Skeletal muscle cell (primary cell): ENCODE data around the gene INF2.

Experiments used
- DNase-seq: peaks from one replicate; pipeline ENCODE4 v3.0.0-alpha.2; 2010; ENCODE audit warnings: low read depth
- H3K4me3 ChIP-seq: 2 replicates; pipeline ENCODE4 v1.5.1; 2011; ENCODE audit warnings: low read depth, mild to moderate bottlenecking, control low read depth, low read length, moderate library complexity

INF2 gene

DNA sequence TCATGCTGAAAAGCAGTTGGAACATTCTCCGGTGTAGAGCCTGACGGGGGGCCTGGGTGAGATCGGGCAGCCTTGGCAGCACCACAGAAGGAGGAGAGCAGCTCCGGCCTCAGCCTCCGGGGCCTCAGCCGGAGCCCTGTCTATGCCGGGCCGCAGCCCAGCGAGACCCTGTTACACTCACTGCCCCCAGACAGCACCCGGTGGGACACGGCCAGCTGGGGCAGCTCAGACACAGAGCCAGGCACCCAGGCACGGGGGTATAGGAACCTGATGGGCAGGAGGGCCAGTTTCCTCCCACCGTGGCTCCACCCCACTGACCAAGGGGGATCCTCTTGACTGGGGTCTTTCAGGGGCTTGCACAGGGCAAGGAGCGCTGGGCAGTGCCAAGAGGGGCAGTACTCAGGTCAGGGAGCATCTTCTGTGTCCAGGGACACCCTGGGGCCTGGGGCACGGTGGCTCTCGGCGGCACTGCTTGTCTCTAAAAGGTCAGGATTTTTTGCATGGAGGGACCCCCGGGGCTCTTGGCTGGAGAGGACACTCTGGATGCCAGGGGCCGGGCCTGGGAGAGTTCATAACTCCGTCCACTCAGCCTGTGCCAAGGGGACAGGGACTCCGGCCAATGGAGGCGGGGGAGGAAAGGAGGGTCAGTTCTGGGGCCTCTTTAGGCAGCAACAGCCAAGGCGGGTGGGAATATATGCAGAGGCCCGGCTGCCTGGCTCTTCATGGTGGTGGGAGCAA is 9.4 kb downstream of the INF2 start:
- no peak overlapping the region for H3K4me3 ChIP-seq
- no peak for DNase-seq

DNA sequence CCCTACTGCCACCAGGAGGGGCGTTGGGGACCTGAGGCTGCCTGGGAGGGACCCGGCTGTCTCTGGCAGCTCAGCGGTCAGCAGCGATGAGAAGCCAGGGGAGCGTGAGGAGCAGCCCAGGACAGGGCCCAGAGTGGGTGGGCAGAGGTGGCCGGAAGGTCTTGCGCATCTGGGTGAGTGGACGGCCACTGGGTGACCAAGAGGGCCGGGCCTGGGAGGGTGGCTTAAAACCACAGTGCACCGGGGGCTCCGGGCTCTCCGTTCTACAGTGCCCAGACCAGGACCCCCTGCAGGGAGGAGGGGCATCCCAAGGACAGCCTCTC is 10.0 kb downstream of the INF2 start:
- no peak for DNase-seq
- no peak overlapping the region for H3K4me3 ChIP-seq

DNA sequence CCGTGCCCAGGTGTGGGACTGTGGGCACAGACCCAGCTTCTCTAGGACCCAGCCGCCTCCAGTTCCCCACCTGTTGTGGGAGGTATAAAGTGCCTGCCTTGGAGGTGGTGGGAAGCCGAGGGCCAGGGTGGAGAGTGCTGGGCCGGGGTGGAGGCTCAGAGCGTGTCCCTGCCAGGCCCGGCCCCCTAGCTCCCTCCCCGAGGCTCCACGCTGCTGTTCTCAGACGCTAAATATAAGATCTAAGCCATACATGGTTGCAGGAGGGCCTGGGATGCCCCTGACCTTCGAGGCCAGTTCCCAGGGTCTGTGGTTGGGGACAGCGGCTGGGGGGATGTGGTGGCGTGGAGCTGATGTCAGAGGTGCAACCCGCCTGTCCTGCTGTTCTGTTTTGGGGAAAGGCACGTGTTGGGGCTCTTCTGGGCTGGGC is 10.8 kb downstream of the INF2 start:
- DNase-seq, result no peak
- H3K4me3 ChIP-seq, result no peak overlapping the region

DNA sequence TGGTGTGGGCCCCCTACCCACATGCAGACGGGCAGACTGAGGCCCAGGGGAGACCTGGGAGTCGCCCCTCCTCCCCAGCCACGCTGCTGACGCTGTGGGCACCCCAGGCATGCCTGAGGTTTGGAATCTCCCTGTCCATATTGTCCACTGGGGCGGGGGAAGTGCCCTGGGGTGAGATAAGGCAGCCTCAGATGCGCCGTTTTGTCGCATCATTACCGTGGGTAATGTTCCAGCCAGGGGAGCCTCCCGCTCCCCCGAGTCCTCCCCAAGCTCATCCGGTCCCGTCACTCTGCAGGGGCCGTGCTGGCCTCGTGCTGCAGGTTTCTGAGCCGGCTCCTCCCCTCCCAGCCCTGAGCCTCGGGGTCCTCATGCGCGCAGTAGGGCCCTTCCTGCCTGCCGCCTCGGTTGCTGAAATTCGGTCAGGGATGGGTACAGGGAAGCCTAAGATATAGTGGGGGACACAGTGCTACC is 11.4 kb downstream of the INF2 start:
- DNase-seq, result no peak

DNA sequence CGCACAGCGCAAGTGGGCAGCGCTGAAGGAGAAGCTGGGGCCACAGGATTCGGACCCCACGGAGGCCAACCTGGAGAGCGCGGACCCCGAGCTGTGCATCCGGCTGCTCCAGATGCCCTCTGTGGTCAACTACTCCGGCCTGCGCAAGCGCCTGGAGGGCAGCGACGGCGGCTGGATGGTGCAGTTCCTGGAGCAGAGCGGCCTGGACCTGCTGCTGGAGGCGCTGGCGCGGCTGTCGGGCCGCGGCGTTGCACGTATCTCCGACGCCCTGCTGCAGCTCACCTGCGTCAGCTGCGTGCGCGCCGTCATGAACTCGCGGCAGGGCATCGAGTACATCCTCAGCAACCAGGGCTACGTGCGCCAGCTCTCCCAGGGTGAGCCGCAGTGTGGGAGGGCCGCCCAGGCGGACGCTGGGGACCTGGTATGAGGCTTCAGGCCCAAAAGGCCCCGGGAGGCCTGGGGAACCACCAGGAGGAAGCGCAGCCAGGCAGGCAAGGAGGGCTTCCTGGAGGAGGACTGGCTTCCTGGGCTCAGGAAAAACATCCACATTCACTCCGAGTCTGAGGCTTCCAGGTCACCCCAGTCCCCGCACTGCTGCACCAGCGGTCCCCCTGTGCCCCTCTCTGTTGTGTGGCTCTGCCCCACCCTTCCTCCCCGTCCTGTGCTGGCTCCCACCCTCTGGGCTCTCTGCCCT is 12.1 kb downstream of the INF2 start:
- no peak overlapping the region for H3K4me3 ChIP-seq
- no peak for DNase-seq

More for the DNA sequence above, 11.4 kb downstream of the INF2 start:
- no peak overlapping the region for H3K4me3 ChIP-seq

DNA sequence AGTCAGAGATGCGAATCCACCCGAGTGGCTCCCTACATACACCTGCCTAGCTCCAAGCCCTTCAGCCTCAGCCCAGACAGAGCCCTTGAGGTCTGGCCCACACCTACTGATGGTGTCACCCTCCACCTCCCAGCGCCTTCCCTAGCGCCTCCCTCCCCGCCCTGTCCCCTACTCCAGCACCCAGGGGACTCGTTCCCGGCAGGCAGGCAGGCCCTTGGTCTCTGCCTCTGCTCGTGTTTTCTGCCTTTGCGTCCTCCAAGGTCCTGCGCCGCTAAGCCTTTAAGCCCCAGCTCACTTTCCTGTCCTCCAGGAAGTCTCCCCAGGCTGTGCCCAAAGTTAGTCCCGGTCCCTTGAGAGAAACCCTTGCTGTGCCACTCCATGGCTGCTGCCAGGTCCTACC is 12.7 kb downstream of the INF2 start:
- no peak overlapping the region for H3K4me3 ChIP-seq
- DNase-seq, result no peak

DNA sequence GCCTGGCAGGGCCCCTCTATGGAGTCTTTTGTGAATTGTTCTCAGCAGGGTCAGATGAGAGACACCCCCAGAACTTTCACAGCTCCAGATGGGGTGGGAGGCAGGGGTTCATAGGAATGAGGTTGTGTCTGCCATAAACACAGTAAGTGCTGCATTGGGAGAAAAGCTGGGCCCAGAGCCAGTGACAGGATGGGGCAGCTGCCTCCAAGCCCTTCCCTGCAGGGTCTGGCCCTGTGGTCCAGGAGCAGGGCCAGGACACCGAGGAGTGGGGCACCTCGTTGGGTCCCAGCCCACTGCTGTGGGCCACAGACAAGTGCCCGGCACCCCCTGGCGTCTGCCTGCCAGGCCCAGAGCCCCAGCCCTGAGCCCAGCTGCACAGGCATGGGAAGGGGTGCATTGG is 13.3 kb downstream of the INF2 start:
- no peak overlapping the region for H3K4me3 ChIP-seq
- no peak for DNase-seq

DNA sequence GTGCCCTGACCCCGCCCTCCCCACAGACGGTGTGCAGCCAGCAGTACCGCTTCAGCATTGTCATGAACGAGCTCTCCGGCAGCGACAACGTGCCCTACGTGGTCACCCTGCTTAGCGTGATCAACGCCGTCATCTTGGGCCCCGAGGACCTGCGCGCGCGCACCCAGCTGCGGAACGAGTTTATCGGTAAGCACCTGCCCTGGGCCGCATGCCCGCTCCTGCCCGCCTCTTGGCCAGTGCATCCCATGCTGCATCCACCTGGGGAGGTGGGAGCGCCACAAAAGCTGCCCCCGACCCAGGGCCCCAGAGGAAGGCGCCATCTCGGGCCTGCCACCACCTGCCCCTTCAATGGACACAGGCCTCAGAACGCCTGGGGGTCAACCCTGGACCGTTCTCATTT is 13.9 kb downstream of the INF2 start:
- no peak for DNase-seq
- H3K4me3 ChIP-seq, result no peak overlapping the region

DNA sequence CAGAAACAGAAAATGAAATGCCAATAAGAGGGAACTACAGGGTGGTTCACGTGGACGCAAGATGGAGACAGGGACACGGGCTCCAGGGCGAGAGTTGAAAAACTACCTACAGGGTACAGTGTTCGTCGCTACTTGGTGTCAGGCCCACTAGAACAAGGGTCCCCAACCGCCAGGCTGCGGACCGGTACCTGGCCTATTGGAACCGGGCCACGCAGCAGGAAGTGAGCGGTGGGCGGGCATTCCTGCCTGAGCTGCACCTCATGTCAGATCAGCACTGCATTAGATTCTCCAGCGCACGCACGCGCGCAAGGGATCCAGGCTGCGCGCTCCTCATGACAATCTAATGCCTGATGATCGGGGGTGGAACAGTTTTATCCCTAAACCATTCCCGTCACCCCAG is 14.8 kb downstream of the INF2 start:
- H3K4me3 ChIP-seq, result no peak overlapping the region
- DNase-seq, result no peak

DNA sequence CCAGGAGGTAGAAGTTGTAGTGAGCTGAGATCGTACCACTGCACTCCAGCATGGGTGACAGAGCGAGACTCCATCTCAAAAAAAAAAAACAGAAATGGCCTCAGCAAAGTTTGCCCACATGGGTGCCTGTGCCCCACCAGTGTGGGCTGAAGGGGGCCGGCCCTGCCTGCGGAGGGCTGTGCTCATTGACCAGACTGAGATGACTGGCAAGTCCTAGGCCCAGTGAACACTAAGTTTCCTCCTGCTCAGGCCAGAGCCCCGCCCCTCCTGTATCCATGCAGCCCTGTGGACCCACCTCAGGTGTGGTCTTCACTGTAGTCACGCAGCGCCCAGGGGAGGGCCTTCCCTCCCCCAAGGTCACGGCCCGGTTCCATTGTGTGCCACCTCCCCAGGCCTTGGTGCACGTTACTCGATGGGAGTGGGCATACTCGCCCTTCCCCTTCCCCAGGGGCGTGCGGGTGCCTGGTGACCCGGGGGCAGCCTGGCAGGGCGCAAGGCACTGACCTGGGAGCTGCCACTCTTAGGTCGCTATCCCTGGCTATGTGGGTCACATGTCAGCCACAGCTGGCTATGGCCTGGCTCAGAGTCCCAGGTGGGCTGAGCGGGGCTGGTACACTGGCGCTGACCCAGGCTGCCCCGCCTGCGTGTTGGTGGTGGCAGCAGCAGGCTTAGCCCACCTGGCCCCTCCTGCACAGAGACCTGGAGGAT is 16.1 kb downstream of the INF2 start:
- no peak for DNase-seq
- H3K4me3 ChIP-seq, result no peak overlapping the region

DNA sequence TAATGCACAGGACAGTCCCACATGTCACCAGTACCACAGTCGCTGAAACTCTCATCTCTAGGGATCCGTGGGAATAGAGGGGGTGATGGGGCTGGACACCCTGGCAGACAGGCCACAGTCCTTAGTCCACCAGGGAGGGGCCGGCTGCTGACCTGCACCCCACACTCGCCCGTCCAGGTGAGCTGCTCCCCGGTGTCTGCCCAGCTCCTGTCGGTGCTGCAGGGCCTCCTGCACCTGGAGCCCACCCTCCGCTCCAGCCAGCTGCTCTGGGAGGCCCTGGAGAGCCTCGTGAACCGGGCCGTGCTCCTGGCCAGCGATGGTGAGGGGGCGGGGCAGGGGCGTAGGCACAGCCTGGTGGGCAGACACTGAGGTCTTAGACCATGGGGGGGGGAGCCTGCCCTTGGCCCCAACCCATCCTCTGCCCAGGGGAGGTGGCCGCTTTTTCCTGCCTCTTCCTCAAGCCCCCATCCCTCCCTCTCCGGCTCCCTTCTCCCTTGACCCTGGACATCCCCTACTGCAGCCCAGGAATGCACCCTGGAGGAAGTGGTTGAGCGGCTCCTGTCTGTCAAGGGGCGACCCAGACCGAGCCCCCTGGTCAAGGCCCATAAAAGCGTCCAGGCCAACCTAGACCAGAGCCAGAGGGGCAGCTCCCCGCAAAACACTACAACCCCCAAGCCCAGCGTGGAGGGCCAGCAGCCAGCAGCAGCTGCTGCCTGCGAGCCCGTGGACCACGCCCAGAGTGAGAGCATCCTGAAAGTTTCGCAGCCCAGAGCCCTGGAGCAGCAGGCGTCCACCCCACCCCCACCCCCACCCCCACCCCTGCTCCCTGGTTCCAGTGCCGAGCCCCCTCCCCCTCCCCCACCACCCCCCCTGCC is 17.6 kb downstream of the INF2 start:
- no peak overlapping the region for H3K4me3 ChIP-seq
- DNase-seq, result no peak

DNA sequence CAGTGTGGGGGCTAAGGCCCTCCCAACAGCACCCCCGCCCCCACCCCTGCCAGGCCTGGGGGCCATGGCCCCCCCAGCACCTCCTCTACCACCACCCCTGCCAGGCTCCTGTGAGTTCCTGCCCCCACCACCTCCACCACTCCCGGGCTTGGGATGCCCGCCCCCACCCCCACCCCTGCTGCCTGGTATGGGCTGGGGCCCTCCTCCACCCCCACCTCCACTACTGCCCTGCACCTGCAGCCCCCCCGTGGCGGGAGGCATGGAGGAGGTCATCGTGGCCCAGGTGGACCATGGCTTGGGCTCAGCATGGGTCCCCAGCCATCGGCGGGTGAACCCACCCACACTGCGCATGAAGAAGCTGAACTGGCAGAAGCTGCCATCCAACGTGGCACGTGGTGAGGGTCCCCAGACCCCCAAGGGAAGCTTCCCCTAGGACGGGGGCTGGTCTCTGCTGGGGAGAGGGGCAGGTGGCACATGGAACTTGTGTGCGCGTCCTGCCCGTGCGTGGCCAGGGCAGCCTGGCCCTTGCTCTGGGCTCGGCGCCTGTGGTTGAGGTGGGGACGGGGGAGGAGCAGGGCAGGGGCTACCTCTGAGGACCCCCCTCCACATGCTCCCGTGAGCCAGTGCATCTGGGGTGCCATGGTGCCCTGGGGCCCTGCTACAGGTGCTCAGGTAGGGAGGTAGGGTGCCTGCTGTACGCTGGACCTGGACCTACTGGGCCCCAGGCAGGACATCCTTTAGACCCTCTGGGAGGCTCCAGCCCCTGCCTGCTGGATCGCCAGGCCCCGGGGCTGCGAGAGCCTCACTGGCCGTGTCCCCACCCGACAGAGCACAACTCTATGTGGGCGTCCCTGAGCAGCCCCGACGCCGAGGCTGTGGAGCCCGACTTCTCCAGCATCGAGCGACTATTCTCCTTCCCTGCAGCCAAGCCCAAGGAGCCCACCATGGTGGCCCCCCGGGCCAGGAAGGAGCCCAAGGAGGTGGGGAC is 18.5 kb downstream of the INF2 start:
- H3K4me3 ChIP-seq, result no peak overlapping the region
- no peak for DNase-seq

DNA sequence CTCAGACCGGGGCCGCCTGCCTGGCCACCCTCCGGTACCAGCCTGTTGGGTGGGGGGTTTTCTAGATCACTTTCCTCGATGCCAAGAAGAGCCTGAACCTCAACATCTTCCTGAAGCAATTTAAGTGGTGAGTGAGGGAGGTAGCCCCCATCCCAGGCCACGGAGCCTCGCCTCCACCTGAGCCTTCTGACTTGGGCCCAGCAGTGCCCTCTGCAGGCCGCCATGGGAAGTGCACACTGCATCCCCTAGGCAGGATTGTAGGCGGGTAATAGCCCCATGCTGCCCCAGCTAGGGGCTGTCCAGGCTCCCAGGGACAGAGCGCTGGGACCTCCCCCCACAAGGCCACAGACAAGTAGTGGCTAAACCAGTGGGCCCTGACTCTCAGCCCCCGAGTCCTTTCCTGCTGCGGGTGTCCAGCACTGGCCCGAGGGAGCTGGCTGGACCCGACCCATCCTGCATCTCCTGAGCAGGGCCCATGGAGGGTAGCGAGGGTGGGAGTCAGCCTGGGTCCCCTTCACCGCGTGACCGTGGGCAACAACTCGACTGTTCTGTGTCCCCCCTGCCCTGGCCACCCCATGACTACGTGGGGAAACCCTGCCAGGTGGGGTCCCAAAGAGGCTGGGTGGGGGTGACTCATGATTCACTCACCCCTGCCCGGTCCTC is 19.3 kb downstream of the INF2 start:
- H3K4me3 ChIP-seq, result no peak overlapping the region
- no peak for DNase-seq

DNA sequence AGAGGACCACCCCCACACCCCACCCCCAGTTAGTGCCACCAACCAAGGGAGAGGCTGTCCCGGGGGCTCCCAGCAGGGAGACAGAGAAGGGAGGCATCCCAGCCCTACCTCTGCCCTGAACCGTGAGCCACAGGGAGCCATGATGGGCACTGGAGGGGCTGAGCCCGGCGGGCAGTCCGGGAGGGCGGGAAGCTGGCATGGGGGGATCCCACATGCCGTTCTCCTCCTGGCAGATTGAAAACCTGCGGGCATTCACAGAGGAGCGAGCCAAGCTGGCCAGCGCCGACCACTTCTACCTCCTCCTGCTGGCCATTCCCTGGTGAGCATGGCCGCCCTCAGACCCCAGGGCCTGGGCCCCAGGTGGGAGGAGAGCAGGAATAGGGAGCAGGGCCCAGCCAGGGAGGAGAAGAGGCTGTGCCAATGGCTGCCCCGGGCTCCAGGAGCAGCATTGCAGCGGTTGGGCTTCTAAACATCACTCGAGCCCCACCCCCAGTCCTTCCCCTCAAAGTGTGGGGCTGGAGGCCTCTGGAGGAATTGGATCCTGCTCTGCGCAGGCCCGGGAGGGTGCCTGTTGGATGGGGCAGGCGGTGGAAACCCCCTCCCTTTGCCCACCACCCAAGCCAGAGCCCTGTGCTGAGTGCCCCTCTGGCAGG is 20.1 kb downstream of the INF2 start:
- H3K4me3 ChIP-seq, result no peak overlapping the region
- DNase-seq, result no peak

DNA sequence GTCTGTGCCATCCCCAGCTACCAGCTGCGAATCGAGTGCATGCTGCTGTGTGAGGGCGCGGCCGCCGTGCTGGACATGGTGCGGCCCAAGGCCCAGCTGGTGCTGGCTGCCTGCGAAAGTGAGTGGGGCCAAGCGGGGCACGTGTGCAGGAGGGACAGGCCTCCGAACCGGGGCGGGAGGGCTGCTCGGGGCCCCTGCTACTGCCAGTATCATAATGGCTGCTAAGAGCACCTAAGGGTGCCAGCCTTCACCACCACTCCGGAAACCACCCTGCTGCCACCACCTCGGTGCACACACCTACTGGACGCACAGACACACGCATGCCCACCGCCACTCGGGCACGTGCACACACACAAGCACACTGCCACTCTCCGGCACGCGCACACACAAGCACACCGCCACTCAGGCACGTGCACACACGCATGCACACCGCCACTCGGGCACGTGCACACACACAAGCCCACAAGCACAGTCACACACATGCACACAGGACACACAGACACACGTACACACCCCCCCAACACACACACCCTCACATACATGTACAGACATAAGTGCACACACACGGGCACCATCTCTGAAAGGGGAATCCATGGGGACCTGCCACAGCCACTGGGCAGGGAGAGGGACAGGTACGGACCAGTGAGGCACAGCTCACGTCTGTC is 20.8 kb downstream of the INF2 start:
- no peak for DNase-seq
- H3K4me3 ChIP-seq, result no peak overlapping the region

DNA sequence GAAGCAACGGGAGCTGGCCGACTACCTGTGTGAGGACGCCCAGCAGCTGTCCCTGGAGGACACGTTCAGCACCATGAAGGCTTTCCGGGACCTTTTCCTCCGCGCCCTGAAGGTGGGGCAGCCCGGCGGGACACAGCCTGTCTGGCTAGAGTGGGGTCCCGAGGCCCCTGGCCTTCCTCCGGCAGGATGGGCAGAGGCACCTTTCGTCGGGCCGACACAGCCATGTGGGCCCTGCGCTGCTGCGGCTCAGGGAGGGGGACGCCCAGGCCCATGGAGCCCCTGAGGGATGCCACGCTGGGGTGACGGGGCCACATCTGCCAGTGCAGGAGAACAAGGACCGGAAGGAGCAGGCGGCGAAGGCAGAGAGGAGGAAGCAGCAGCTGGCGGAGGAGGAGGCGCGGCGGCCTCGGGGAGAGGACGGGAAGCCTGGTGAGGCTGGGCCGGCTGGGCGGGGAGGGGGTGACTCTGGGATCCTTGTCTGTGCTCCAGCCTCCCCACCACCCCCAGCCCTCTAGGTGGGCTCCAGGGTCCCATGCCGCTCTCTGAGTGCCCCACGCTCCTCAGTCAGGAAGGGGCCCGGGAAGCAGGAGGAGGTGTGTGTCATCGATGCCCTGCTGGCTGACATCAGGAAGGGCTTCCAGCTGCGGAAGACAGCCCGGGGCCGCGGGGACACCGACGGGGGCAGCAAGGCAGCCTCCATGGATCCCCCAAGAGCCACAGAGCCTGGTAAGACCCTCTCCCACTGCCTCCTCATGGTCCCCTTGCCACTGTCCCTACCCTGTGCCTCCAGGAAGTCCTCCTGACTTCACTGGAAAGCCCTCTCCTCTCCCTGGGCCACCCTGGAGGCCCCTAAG is 23.7 kb downstream of the INF2 start:
- DNase-seq, result no peak
- H3K4me3 ChIP-seq, result no peak overlapping the region
